Osteocyte (in vitro differentiated cells): Measurements from ENCODE around the gene HYAL4. TPM values are rescaled to one million over a fixed set of nuclear protein-coding genes. Genes with fewer than 3 reads are reported as not detected.
"Not testable (repeated sequence)": the region's sequence is repeated elsewhere in the genome, so short reads cannot be mapped to it uniquely, and the experiment has no call there.

Source experiments
- DNase-seq: peaks from one replicate; pipeline ENCODE4 v3.0.0; 2021; ENCODE audit warnings: mixed read lengths; ENCODE audit not compliant: unreplicated experiment; ENCODE audit errors: extremely low spot score
- H3K27ac Mint-ChIP-seq: one replicate; pipeline ENCODE4 v1.8.0; 2021; ENCODE audit warnings: mild to moderate bottlenecking, mixed read lengths; ENCODE audit not compliant: unreplicated experiment
- H3K27me3 Mint-ChIP-seq: one replicate; pipeline ENCODE4 v1.8.0; 2021; ENCODE audit warnings: mixed read lengths; ENCODE audit not compliant: unreplicated experiment
- H3K36me3 Mint-ChIP-seq: one replicate; pipeline ENCODE4 v1.8.0; 2021; ENCODE audit warnings: mixed read lengths; ENCODE audit not compliant: unreplicated experiment
- H3K4me1 Mint-ChIP-seq: one replicate; pipeline ENCODE4 v1.8.0; 2021; ENCODE audit warnings: mixed read lengths; ENCODE audit not compliant: unreplicated experiment
- H3K4me3 Mint-ChIP-seq: one replicate; pipeline ENCODE4 v1.8.0; 2021; ENCODE audit warnings: mild to moderate bottlenecking, moderate library complexity, mixed read lengths; ENCODE audit not compliant: unreplicated experiment
- H3K9me3 Mint-ChIP-seq: one replicate; pipeline ENCODE4 v1.8.0; 2021; ENCODE audit warnings: mixed read lengths; ENCODE audit not compliant: unreplicated experiment
- total RNA-seq: library from RNA; stranded (reverse); gene quantifications from 2 replicates; pipeline ENCODE4 v1.2.1, GENCODE V29; 2021
- TF ChIP-seq, protein P1 (sequence below): fragments of 200-600 bp; sonication (generic); IDR thresholded peaks from 2 replicates; pipeline ENCODE4 v1.5.0; 2021; ENCODE audit warnings: antibody characterized with exemption, mild to moderate bottlenecking, moderate library complexity

Gene HYAL4
- total RNA-seq, 1 donor from 2014 or later: not detected

DNA sequence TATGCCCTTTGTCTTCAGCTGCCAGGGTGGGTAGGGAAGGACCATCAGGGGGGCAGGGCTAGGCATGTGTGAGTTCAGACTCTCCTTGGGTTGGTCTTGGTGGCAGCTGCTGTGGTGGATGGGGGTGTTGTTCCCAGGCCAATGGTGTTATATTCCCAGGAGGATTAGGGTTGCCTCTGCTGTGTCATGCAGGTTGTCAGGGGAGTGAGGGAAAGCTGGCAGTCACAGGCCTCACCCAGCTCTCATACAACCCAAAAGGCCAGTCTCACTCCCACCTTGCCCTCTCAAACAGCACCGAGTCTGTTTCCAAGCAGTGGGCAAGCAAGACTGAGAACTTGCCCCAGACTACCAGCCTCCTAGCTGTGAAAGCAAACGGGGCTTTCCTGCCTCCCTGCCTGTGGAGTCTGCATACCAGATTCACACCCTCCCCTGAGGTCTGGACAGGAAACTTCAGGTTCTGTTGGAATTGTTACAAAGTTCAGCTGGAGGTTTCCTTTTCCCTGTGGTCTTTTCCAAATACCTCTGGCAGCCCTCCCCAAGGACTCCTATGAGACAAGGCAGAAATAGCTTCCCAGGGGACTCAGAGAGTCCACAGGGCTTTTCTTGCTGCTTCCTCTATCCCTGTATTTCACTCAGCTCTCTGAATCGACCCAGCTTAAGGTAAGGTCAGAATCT, 1.4 kb downstream of the HYAL4 start:
- TF ChIP-seq, protein P1, sequence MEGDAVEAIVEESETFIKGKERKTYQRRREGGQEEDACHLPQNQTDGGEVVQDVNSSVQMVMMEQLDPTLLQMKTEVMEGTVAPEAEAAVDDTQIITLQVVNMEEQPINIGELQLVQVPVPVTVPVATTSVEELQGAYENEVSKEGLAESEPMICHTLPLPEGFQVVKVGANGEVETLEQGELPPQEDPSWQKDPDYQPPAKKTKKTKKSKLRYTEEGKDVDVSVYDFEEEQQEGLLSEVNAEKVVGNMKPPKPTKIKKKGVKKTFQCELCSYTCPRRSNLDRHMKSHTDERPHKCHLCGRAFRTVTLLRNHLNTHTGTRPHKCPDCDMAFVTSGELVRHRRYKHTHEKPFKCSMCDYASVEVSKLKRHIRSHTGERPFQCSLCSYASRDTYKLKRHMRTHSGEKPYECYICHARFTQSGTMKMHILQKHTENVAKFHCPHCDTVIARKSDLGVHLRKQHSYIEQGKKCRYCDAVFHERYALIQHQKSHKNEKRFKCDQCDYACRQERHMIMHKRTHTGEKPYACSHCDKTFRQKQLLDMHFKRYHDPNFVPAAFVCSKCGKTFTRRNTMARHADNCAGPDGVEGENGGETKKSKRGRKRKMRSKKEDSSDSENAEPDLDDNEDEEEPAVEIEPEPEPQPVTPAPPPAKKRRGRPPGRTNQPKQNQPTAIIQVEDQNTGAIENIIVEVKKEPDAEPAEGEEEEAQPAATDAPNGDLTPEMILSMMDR: no peak
- no peak overlapping the region for H3K4me3 Mint-ChIP-seq
- no peaks in the 10 kb centered on the region for H3K36me3 Mint-ChIP-seq
- no peaks in the 10 kb centered on the region for H3K9me3 Mint-ChIP-seq
- no peaks in the 10 kb centered on the region for H3K27me3 Mint-ChIP-seq
- DNase-seq: no peak
- H3K27ac Mint-ChIP-seq: no peak overlapping the region
- no peaks in the 10 kb centered on the region for H3K4me1 Mint-ChIP-seq

DNA sequence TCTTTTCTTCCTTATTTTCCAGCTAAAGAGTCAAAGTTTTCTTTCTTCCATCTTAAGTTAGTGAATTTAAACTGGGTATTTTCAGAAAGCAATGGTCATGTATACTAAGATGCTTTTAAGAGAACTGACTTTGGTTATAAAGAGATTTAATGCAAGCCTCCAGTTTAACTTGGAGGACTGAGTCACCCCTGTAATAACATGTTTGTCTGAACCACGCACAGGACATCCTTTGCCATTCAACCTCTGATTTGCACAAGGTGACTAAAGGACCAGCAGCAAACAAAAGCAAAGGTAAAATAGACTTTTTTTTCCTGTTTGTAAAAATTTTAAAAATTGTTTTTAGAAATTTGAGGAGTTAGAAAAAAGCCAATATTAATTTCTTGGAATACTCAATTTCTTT, 2.9 kb downstream of the HYAL4 start:
- Mint-ChIP-seq H3K27ac (no peak overlapping the region), H3K27me3 (no peaks in the 10 kb centered on the region), H3K36me3 (no peaks in the 10 kb centered on the region), H3K9me3 (no peaks in the 10 kb centered on the region), H3K4me3 (no peak overlapping the region), H3K4me1 (no peaks in the 10 kb centered on the region)
- DNase-seq: no peak
- TF ChIP-seq, protein P1: no peak

DNA sequence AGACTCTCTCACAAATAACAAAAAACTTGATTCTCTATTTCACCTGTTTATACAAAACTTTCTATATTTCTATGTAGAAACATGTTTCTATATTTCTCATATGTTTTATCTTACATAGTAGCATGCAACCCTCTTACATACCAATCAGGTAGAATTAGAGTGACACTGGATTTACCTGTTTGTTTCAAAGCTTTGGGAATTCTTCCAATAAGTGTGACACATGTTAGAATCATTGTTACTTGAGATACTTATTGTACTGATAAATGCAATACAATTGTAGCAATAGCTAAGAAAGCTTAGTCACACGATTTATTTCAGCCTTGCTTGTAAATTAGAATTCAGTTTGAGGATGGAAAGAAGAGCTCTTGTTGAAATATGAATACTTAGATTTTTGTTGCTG, 4.9 kb downstream of the HYAL4 start:
- Mint-ChIP-seq H3K9me3 (peaks cover 4% of the 10 kb centered on the region), H3K27ac (no peak overlapping the region), H3K4me3 (no peak overlapping the region), H3K27me3 (no peaks in the 10 kb centered on the region), H3K36me3 (no peaks in the 10 kb centered on the region), H3K4me1 (no peaks in the 10 kb centered on the region)
- DNase-seq: no peak
- TF ChIP-seq, protein P1: no peak

DNA sequence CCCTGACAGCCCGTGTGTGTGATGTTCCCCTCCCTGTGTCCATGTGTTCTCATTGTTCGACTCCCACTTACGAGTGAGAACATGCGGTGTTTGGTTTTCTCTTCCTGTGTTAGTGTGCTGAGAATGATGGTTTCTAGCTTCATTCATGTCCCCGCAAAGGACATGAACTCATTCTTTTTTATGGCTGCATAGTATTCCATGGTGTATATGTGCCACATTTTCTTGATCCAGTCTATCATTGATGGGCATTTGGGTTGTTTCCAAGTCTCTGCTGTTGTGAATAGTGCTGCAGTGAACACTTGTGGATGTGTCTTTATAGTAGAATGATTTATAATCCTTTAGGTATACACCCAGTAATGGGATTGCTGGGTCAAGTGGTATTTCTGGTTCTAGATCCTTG, 6.4 kb downstream of the HYAL4 start:
- not testable (repeated sequence) for H3K9me3 Mint-ChIP-seq, H3K27ac Mint-ChIP-seq, H3K4me3 Mint-ChIP-seq

DNA sequence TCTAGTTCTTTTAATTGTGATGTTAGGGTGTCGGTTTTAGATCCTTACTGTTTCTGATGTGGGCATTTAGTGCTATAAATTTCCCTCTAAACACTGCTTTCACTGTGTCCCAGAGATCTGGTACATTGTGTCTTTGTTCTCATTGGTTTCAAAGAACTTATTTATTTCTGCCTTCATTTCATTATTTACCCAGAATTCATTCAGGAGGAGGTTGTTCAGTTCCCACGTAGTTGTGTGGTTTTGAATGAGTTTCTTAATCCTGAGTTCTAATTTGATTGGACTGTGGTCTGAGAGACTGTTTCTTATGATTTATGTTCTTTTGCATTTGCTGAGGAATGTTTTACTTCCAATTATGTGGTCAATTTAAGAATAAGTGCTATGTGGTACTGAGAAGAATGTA, 9.3 kb downstream of the HYAL4 start:
- H3K36me3 Mint-ChIP-seq, H3K27ac Mint-ChIP-seq, H3K4me1 Mint-ChIP-seq, H3K4me3 Mint-ChIP-seq, H3K27me3 Mint-ChIP-seq, H3K9me3 Mint-ChIP-seq, DNase-seq: not testable (repeated sequence)

More for the DNA sequence above, 6.4 kb downstream of the HYAL4 start:
- not testable (repeated sequence) for H3K36me3 Mint-ChIP-seq, DNase-seq, H3K4me1 Mint-ChIP-seq, H3K27me3 Mint-ChIP-seq

DNA sequence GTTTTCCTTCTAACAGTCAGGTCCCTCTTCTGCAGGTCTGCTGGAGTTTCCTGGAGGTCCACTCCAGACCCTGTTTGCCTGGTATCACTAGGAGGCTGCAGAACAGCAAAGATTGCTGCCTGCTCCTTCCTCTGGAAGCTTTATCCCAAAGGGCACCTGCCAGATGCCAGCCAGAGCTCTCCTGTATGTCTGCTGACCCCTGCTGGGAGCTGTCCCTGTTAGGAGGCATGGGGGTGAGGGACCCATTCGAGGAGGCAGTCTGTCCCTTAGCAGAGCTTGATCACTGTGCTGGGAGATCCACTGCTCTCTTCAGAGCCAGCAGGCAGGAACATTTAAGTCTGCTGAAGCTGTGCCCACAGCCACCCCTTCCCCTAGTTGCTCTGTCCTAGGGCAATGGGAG, 11.5 kb downstream of the HYAL4 start:
- not testable (repeated sequence) for DNase-seq, H3K4me3 Mint-ChIP-seq, H3K9me3 Mint-ChIP-seq, H3K27ac Mint-ChIP-seq, H3K36me3 Mint-ChIP-seq, H3K4me1 Mint-ChIP-seq, H3K27me3 Mint-ChIP-seq
